NCI-H345 treated with DMSO at 0.1 percent for 48 hours (cell line): Measurements from ENCODE around the gene ANKMY2.

Experiments
- DNase-seq: peaks from one replicate; lab custom pipeline; 2025; ENCODE audit not compliant: unreplicated experiment; lab: John Stamatoyannopoulos, UW

ANKMY2 gene

GRCh38 chr7:16583834-16584233 lies 61.7 kb downstream of the ANKMY2 start:
- DNase-seq, result no peak

- no peak for DNase-seq
Measured at GRCh38 chr7:16581286-16581685, 64.3 kb downstream of the ANKMY2 start.

- no peak for DNase-seq
Measured at GRCh38 chr7:16579216-16579615, 66.3 kb downstream of the ANKMY2 start.

DNA sequence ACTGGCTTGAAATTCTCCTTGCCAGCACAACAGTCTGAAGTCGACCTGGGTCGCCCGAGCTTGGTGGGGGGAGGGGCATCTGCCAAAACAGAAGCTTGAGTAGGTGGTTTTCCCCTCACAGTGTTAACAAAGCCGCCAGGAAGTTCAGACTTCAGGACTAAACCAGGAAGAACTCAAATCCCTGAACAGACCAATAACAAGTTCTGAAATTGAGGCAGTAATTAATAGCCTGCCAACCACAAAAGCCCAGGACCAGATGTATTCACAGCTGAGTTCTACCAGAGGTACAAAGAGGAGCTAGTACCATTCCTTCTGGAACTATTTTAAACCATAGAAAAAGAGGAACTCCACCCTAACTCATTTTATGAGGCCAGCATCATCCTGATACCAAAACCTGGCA lies 73.6 kb downstream of the ANKMY2 start:
- DNase-seq, result no peak

- peak; percentile 61 for DNase-seq
Measured at GRCh38 chr7:16564909-16565426, 80.6 kb downstream of the ANKMY2 start.

- DNase-seq, result no peak
Measured at GRCh38 chr7:16564023-16564380, 81.6 kb downstream of the ANKMY2 start.

DNA sequence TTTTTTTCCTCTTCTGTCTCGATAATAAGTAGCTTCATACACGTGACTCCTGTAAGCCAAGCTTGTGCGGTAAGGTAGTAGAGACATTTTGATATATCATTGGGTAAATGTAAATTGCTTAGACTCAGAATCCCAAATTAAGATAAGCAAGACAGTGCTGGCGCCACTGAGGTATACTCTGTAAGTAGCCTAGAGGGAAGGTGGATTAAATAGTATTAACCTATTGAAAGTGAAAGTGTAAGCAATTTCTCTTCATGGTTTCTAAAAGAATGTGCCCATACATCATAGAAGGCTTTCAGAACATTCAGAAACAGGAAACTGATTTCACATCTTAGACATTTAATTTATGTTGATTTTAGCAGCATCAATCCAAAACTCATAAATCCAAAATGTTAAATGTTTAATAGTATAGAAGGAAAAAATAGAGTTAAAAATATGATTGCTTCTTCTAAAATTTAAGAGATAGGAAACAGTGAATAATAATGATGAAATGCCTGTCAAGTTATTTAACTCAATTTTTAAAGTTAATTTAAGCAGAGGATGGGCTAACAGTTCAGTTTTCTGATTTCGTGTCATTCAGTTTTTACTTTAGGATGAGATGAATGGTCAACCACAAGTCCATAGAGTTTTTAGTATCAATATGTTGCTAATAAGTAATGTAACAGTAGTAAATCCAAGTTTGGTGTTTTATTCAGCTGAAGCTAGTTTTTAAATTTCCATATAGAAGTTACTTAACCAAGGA lies 82.1 kb downstream of the ANKMY2 start:
- no peak for DNase-seq

GRCh38 chr7:16562456-16563220 lies 82.9 kb downstream of the ANKMY2 start:
- DNase-seq, result no peak

DNA sequence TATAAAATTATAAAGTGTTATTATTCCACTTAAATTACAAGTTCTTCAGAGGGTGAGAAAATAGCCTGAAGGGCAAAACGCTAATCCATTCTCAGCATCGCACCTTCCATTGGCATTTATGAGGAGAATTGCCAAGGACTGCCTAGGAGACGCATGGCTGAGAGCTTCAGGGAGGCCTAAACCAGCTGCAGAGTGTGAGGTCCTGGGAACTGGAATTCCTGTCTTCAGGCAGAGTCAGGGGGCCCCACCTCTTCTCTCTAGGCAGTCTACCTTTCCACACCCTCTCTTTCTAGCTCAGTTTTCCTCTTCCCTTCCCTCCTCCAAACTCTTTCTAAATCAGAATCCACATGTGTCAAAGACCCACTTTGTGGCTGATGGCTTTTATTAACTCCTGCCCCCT lies 83.6 kb downstream of the ANKMY2 start:
- no peak for DNase-seq

GRCh38 chr7:16559497-16560179 lies 85.9 kb downstream of the ANKMY2 start:
- no peak for DNase-seq

GRCh38 chr7:16558761-16559302 lies 86.7 kb downstream of the ANKMY2 start:
- no peak for DNase-seq

- DNase-seq, result no peak
Measured at GRCh38 chr7:16556359-16556758, 89.2 kb downstream of the ANKMY2 start.

DNA sequence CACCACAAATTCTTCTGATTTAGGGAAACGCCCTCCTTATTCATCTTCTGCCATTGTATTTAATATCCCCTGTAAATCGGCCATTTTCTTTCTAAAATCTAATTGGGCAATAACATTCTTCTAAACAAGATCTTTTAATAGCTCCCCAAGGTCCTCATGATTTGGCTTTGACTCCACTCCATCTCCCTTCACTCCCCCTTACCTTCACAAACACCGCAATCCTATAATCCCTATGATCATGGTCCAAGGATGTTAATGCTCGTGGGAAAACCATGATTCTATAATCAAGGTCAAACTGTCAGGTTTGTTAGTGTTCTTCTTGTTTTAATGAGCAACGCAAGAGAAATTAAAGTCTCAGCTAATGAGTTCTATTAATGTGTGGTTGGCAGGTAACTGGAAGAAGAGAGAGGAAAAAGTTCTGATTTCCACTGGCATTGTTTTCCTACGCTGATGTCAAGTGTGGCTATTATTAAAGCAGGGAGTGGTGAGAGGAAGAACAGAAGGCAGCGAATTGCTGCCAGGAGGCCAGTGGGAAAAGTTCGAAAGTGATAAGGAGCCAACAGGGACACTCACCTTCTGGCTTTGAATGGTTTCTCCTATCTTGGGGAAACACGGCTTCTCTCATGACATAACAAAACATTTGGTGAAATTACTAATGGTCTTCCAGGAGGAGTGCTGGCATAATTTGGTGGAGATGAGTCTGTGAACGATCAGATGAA lies 90.9 kb downstream of the ANKMY2 start:
- DNase-seq, result no peak

DNA sequence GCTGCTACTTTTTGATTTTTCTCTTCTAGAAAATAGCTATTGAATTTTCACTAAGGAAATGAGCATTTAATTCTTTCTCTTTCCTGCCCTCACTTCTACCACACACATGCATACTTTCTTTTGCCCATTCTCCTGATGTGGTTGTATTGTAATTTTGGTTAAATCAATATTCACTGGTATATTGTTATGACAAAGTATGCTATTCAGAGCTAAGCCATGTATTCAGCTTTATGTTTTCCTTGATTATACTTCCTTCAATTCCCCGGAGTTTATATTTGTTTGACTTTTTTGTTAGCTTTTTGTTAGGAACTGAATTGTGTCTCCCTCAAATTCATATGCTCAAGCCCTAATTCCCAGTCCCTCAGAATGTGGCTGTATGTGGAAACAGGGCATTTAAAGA lies 94.9 kb downstream of the ANKMY2 start:
- no peak for DNase-seq
